HL-60/S4 treated with phorbol 12-myristate 13-acetate at 8.2 ng/mL for 4 days and 3 days (cell line): ENCODE data around the gene MEGF11.
"Not testable (repeated sequence)": the region's sequence is repeated elsewhere in the genome, so short reads cannot be mapped to it uniquely, and the experiment has no call there.

Experiments used
- in situ Hi-C: fragments of 300-500 bp; cut with MboI; formaldehyde crosslinking; loops from 2 replicates; pipeline ENCODE4 v1.15.0; 2022; ENCODE audit warnings: low sequenced_read_pairs

MEGF11 gene

GRCh38 chr15:65982627-65983322 lies 270.8 kb downstream of the MEGF11 start:
- in situ Hi-C loops = no loop called here

GRCh38 chr15:65981837-65982626 lies 271.5 kb downstream of the MEGF11 start:
- in situ Hi-C loops = no loop called here

GRCh38 chr15:65980824-65981456 lies 272.6 kb downstream of the MEGF11 start:
- in situ Hi-C loops = no loop called here

- in situ Hi-C loops = no loop called here
Observed at GRCh38 chr15:65979837-65980236, 273.7 kb downstream of the MEGF11 start.

GRCh38 chr15:65979316-65979715 lies 274.2 kb downstream of the MEGF11 start:
- in situ Hi-C loops = no loop called here

GRCh38 chr15:65978110-65978509 lies 275.4 kb downstream of the MEGF11 start:
- in situ Hi-C loops = no loop called here

- in situ Hi-C loops = not testable (repeated sequence)
Observed at GRCh38 chr15:65976196-65976595, 277.4 kb downstream of the MEGF11 start.

- in situ Hi-C loops = no loop called here
Observed at GRCh38 chr15:65971741-65971995, 281.9 kb downstream of the MEGF11 start.

- in situ Hi-C loops = no loop called here
Observed at GRCh38 chr15:65970937-65971740, 282.4 kb downstream of the MEGF11 start.

- in situ Hi-C loops = no loop called here
Observed at GRCh38 chr15:65969865-65970816, 283.4 kb downstream of the MEGF11 start.

- in situ Hi-C loops = no loop called here
Observed at GRCh38 chr15:65968511-65968910, 285.0 kb downstream of the MEGF11 start.

GRCh38 chr15:65964792-65965433 lies 288.6 kb downstream of the MEGF11 start:
- in situ Hi-C loops = no loop called here

GRCh38 chr15:65963911-65964482 lies 289.6 kb downstream of the MEGF11 start:
- in situ Hi-C loops = no loop called here

GRCh38 chr15:65963358-65963757 lies 290.2 kb downstream of the MEGF11 start:
- in situ Hi-C loops = no loop called here

- in situ Hi-C loops = no loop called here
Observed at GRCh38 chr15:65962187-65962586, 291.4 kb downstream of the MEGF11 start.

GRCh38 chr15:65960586-65960985 lies 293.0 kb downstream of the MEGF11 start:
- in situ Hi-C loops = no loop called here

- in situ Hi-C loops = no loop called here
Observed at GRCh38 chr15:65958835-65959234, 294.7 kb downstream of the MEGF11 start.

GRCh38 chr15:65957451-65957850 lies 296.1 kb downstream of the MEGF11 start:
- in situ Hi-C loops = no loop called here

GRCh38 chr15:65956899-65957298 lies 296.7 kb downstream of the MEGF11 start:
- in situ Hi-C loops = no loop called here
